Measurements from ENCODE around the gene ZNF606. TPM values are rescaled to one million over a fixed set of nuclear protein-coding genes. Genes with fewer than 3 reads are reported as not detected.

ZNF606 gene
- total RNA-seq, 1 experiment from 2014 or later: 16.1 TPM

DNA sequence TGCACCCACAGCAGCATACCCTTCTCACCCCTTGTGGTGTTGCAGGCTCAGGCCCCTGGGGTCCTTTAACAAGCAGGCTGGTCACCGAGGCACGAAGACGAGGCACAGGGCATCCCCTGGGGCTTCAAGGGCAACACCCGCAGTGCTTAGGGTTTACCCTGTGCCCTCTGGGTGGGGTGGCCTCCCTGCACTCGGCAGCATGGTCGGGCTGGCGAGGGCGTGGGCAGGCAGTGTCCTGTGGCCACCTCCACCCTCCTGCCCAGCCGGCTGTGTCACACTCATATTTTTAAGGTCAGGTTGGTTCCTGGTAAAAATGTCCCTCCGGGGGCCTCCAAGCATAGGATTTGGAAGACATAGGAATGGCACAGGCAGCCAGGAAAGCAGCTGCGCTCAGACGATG is 45.1 kb upstream of the ZNF606 start:
- Histone ChIP-seq H3K9me3 (ENCODE audit: control insufficient read depth, insufficient read depth, low read depth, low read length) (peaks cover 6% of the 10 kb centered on the region; the same call in 1 of the 2 replicates), H3K27ac (ENCODE audit: low read length) (no peak overlapping the region), H3K27me3 (ENCODE audit: control insufficient read depth, insufficient read depth, low read length) (no peaks in the 10 kb centered on the region), H3K4me1 (ENCODE audit: control insufficient read depth, insufficient read depth, low read length) (no peaks in the 10 kb centered on the region), H3K4me3 (ENCODE audit: low read depth in 2 of 2, low read length in 2 of 2) (no peak overlapping the region), H3K36me3 (ENCODE audit: control insufficient read depth, insufficient read depth, low read length) (no peaks in the 10 kb centered on the region)
- TF ChIP-seq, protein P1, sequence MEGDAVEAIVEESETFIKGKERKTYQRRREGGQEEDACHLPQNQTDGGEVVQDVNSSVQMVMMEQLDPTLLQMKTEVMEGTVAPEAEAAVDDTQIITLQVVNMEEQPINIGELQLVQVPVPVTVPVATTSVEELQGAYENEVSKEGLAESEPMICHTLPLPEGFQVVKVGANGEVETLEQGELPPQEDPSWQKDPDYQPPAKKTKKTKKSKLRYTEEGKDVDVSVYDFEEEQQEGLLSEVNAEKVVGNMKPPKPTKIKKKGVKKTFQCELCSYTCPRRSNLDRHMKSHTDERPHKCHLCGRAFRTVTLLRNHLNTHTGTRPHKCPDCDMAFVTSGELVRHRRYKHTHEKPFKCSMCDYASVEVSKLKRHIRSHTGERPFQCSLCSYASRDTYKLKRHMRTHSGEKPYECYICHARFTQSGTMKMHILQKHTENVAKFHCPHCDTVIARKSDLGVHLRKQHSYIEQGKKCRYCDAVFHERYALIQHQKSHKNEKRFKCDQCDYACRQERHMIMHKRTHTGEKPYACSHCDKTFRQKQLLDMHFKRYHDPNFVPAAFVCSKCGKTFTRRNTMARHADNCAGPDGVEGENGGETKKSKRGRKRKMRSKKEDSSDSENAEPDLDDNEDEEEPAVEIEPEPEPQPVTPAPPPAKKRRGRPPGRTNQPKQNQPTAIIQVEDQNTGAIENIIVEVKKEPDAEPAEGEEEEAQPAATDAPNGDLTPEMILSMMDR (IDR thresholded peaks at IDR 0.05): no peak
- TF ChIP-seq TCF7L2 (IDR thresholded peaks at IDR 0.05; ENCODE audit: low read depth, low read length) (no peak), SIN3A (IDR thresholded peaks at IDR 0.05; ENCODE audit: borderline replicate concordance, insufficient read depth, low read depth, low read length) (no peak), POLR2AphosphoS5 (IDR thresholded peaks at IDR 0.05; ENCODE audit: low read depth, low read length) (no peak)
- TF ChIP-seq, protein P2, sequence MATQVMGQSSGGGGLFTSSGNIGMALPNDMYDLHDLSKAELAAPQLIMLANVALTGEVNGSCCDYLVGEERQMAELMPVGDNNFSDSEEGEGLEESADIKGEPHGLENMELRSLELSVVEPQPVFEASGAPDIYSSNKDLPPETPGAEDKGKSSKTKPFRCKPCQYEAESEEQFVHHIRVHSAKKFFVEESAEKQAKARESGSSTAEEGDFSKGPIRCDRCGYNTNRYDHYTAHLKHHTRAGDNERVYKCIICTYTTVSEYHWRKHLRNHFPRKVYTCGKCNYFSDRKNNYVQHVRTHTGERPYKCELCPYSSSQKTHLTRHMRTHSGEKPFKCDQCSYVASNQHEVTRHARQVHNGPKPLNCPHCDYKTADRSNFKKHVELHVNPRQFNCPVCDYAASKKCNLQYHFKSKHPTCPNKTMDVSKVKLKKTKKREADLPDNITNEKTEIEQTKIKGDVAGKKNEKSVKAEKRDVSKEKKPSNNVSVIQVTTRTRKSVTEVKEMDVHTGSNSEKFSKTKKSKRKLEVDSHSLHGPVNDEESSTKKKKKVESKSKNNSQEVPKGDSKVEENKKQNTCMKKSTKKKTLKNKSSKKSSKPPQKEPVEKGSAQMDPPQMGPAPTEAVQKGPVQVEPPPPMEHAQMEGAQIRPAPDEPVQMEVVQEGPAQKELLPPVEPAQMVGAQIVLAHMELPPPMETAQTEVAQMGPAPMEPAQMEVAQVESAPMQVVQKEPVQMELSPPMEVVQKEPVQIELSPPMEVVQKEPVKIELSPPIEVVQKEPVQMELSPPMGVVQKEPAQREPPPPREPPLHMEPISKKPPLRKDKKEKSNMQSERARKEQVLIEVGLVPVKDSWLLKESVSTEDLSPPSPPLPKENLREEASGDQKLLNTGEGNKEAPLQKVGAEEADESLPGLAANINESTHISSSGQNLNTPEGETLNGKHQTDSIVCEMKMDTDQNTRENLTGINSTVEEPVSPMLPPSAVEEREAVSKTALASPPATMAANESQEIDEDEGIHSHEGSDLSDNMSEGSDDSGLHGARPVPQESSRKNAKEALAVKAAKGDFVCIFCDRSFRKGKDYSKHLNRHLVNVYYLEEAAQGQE (IDR thresholded peaks at IDR 0.05; ENCODE audit: insufficient read depth in 1 of 2, low read depth in 2 of 2, low read length in 1 of 2): no peak
- no TSS peak for BruUV-seq (replicated peaks)
- DNase-seq (ENCODE audit: low read depth, low spot score): no peak
- in situ Hi-C loops (cut with HindIII; ENCODE audit: low pct_unique_long_range_greater_than_20kb, low sequenced_read_pairs) (no loop called here), intact Hi-C loops (cut with micrococcal nuclease; ENCODE audit: unreplicated experiment) (no loop called here)
- CTCF ChIA-PET: no interaction called here
- POLR2A ChIA-PET: no interaction called here
- ATAC-seq: no peak

DNA sequence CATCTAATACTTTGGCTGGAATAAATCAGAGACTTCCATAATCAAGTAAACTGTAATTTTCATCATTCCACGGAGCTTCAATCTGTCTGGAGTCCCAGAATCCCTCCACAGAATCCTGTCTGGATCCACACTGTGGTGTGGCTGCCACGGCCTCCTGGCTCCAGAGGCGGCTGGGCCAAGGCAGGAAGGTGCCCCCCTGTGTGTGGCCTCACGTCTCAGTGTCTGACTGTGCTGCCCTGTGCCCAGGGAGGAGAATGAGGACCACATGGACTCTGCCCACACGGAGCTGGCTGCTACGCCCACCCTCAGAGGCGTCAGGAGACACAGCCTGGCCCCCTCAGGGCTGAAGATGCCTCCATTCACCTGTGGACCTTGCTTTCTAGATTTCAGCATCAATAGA is 44.2 kb upstream of the ZNF606 start:
- intact Hi-C loops (cut with micrococcal nuclease; ENCODE audit: unreplicated experiment) (no loop called here), in situ Hi-C loops (cut with HindIII; ENCODE audit: low pct_unique_long_range_greater_than_20kb, low sequenced_read_pairs) (no loop called here)
- Histone ChIP-seq H3K27me3 (ENCODE audit: control insufficient read depth, insufficient read depth, low read length) (no peaks in the 10 kb centered on the region), H3K9me3 (ENCODE audit: control insufficient read depth, insufficient read depth, low read depth, low read length) (peaks cover 6% of the 10 kb centered on the region; the same call in 1 of the 2 replicates), H3K4me3 (ENCODE audit: low read depth in 2 of 2, low read length in 2 of 2) (no peak overlapping the region), H3K4me1 (ENCODE audit: control insufficient read depth, insufficient read depth, low read length) (no peaks in the 10 kb centered on the region), H3K27ac (ENCODE audit: low read length) (no peak overlapping the region), H3K36me3 (ENCODE audit: control insufficient read depth, insufficient read depth, low read length) (no peaks in the 10 kb centered on the region)
- ATAC-seq: no peak
- BruUV-seq (replicated peaks): no TSS peak
- ChIA-PET POLR2A (no interaction called here), CTCF (no interaction called here)
- DNase-seq (ENCODE audit: low read depth, low spot score): no peak
- TF ChIP-seq POLR2AphosphoS5 (IDR thresholded peaks at IDR 0.05; ENCODE audit: low read depth, low read length): no peak
- TF ChIP-seq, protein P1 (IDR thresholded peaks at IDR 0.05): no peak
- TF ChIP-seq, protein P2 (IDR thresholded peaks at IDR 0.05; ENCODE audit: insufficient read depth in 1 of 2, low read depth in 2 of 2, low read length in 1 of 2): no peak
- TF ChIP-seq SIN3A (IDR thresholded peaks at IDR 0.05; ENCODE audit: borderline replicate concordance, insufficient read depth, low read depth, low read length): no peak
- TF ChIP-seq TCF7L2 (IDR thresholded peaks at IDR 0.05; ENCODE audit: low read depth, low read length): no peak

Data from Panc1 (cell line).